ENCODE data around the gene SLC35G6. TPM values are rescaled to one million over a fixed set of nuclear protein-coding genes. Genes with fewer than 3 reads are reported as not detected.

The SLC35G6 gene
- total RNA-seq, 3 donors from 2014 or later, result not detected

DNA sequence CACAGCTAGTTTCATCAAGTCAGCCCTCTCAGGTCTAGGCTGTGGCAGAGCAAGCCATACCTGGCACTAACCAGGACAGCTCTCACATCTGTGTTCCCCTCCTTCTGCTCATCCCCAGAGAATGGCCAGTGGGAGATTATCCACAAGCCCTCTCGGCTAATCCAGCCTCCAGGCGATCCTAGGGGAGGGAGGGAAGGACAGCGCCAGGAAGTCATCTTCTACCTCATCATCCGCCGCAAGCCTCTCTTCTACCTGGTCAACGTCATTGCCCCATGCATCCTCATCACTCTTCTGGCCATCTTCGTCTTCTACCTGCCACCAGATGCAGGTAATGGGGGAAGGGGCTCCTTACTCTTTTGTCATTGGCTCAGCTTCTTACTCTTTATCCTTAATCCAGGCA lies 32.8 kb upstream of the SLC35G6 start:
- H3K4me3 ChIP-seq, result no peak overlapping the region
- TF ChIP-seq, protein P1, sequence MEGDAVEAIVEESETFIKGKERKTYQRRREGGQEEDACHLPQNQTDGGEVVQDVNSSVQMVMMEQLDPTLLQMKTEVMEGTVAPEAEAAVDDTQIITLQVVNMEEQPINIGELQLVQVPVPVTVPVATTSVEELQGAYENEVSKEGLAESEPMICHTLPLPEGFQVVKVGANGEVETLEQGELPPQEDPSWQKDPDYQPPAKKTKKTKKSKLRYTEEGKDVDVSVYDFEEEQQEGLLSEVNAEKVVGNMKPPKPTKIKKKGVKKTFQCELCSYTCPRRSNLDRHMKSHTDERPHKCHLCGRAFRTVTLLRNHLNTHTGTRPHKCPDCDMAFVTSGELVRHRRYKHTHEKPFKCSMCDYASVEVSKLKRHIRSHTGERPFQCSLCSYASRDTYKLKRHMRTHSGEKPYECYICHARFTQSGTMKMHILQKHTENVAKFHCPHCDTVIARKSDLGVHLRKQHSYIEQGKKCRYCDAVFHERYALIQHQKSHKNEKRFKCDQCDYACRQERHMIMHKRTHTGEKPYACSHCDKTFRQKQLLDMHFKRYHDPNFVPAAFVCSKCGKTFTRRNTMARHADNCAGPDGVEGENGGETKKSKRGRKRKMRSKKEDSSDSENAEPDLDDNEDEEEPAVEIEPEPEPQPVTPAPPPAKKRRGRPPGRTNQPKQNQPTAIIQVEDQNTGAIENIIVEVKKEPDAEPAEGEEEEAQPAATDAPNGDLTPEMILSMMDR (IDR thresholded peaks at IDR 0.05), result no peak
- H3K9me3 ChIP-seq, result no peaks in the 10 kb centered on the region
- ATAC-seq, result no peak
- H3K4me1 ChIP-seq (ENCODE audit: low read depth), result peaks cover 5% of the 10 kb centered on the region
- DNase-seq, result no peak
- intact Hi-C loops (cut with DNase I, micrococcal nuclease), result no loop called here
- H3K36me3 ChIP-seq (ENCODE audit: low read depth), result no peaks in the 10 kb centered on the region

- intact Hi-C loops (cut with DNase I, micrococcal nuclease), result no loop called here
- Histone ChIP-seq H3K36me3 (ENCODE audit: low read depth) (no peaks in the 10 kb centered on the region), H3K4me1 (ENCODE audit: low read depth) (no peaks in the 10 kb centered on the region), H3K4me3 (no peak overlapping the region), H3K9me3 (no peaks in the 10 kb centered on the region)
- DNase-seq, result no peak
- ATAC-seq, result no peak
- TF ChIP-seq, protein P1 (IDR thresholded peaks at IDR 0.05), result no peak
Measured at GRCh38 chr17:7459961-7460545, 21.2 kb upstream of the SLC35G6 start.

DNA sequence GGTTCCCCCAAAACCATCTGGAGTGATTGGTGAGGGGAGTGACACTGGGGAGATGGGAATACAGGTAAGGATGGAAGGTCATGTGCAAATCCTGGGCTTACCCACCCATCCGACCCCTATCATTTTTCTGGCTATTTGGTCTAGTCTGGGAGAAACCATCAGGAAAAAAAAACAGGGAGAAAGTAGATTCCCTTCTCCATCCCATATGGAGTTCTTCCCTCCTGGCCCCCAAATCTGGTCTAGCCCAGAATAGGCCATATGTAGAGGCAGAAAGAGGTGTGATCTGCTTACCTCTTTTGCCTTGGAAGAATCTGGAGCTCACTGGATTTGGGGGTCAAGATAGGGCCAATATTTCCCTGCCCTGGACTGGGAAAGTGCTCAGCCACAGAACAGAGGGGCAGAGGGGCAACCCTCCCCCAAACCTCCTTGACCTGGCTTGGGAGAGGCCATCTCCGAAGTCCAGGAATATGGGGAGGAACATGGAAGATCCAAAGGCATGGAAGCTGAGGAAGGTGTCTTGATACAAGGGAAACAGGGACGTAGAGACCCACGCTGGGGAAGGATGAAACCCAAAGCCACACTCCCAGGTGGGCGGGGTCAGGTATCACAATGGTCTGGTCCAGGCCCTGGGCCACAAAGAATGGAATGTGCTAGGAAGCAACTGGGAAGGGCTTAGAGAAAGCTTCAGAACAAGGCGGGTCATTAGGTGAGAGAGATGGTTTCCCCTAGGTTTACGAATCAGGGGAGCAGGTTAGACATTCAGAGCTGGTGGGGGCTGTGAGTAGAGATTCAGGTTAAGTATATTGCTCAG lies 20.2 kb upstream of the SLC35G6 start:
- no peak overlapping the region for H3K4me3 ChIP-seq
- DNase-seq (no peak), ATAC-seq (no peak)
- TF ChIP-seq, protein P1 (IDR thresholded peaks at IDR 0.05), result no peak
- no peaks in the 10 kb centered on the region for H3K9me3 ChIP-seq
- no peaks in the 10 kb centered on the region for H3K4me1 ChIP-seq (ENCODE audit: low read depth)
- intact Hi-C loops (cut with DNase I, micrococcal nuclease), result no loop called here
- H3K36me3 ChIP-seq (ENCODE audit: low read depth), result no peaks in the 10 kb centered on the region

DNA sequence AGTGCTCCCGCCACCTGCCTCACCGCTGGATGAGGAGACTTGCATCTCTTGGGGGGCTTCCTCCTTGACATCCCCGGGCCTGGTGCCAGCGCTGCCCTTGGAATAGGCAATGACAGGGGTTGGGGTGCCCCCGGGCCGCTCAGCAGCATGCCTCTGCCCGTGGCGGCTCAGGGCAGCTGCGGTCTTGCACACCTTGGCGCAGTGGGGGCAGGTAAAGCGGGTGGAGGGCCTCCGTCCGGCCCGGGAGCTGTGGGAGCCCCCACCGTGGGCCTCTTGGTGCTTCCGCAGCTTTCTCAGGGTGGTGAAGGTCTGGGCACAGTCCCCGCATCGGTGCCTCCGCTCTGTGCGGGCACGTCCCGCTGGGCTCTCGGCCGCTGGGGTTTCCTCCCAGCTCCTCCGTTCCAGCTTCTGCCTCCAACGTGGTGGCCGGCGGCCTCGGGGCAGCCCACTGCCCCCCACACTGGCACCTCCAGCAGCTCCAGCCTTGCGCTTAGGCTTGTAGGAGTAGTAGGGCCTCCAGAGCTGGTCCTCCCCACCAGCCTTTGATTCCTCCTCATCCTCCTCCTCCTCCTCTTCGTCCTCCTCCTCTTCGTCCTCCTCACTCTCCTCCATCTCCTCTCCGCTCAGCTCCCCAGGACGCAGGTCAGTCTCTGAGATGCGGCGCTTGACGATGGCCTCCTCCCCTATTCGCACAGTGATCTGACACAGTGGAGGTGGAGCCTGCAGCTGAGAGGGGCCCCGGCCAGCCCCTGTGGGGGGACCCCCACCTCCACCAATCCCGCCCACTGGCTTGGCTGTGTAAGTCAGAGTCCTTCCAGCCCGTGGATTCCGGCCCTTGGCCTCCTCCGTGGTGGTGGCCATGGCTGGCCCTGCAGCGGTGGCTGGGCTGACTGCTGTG lies 18.5 kb upstream of the SLC35G6 start:
- Histone ChIP-seq H3K9me3 (no peaks in the 10 kb centered on the region), H3K36me3 (ENCODE audit: low read depth) (no peaks in the 10 kb centered on the region), H3K4me3 (no peak overlapping the region), H3K4me1 (ENCODE audit: low read depth) (peaks cover 6% of the 10 kb centered on the region)
- intact Hi-C loops (cut with DNase I, micrococcal nuclease), result no loop called here
- no peak for ATAC-seq
- TF ChIP-seq, protein P1 (IDR thresholded peaks at IDR 0.05), result no peak
- peak in 1 of 3 donors; percentile 50 for DNase-seq

DNA sequence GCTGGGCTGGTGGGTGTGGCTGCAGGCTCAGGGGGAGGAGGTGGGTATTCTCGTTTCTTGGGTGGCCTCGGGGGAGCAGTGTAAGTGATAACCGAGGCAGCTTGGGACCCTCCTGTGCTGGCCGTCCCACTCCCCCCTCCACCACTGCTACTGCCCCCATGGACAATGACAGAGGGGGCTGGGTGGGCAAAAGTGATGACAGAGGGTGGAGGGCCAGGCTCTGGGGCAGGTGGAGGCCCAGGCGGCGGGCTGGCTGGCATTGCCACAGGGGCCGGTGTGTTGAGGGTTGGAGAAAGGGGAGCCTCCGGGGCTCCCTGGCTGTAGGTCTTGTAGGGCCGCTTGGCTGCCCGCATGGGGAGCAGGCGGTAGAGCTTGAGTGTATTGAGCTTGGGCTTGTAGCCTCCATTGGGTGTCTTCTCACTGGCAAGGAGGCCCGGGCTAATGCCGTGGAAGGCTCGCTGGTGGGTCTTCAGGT lies 17.8 kb upstream of the SLC35G6 start:
- peak in 1 of 3 donors; percentile 48 for DNase-seq
- H3K4me3 ChIP-seq, result no peak overlapping the region
- H3K36me3 ChIP-seq (ENCODE audit: low read depth), result no peaks in the 10 kb centered on the region
- intact Hi-C loops (cut with DNase I, micrococcal nuclease), result no loop called here
- TF ChIP-seq, protein P1 (IDR thresholded peaks at IDR 0.05), result no peak
- no peak for ATAC-seq
- peaks cover 6% of the 10 kb centered on the region for H3K4me1 ChIP-seq (ENCODE audit: low read depth)
- H3K9me3 ChIP-seq, result no peaks in the 10 kb centered on the region
